K562 (cell line): ENCODE results near the gene PUM1. TPM values are rescaled to one million over a fixed set of nuclear protein-coding genes. Genes with fewer than 3 reads are reported as not detected.

Experiments used
- ATAC-seq: fragments of 200-7000 bp; cut with Tn5 transposase; 3 replicates; pipeline ENCODE4 v1.9.1; 2020; ENCODE audit warnings: moderate library complexity
- BruUV-seq: library from RNA; stranded (reverse); fragments of 400-500 nt; replicated peaks from 2 replicates; lab custom pipeline; 2021; lab: Mats Ljungman, UMichigan
- CTCF ChIA-PET: fragments of 300-600 bp; formaldehyde crosslinking; extraction: SDS; loops from one replicate; lab custom pipeline; 2021; ENCODE audit warnings: low intra/inter-chr PET ratio; lab: Yijun Ruan, JAX
- POLR2A ChIA-PET: fragments of 300-600, 350-650 bp; sonication (Branson Sonifier 250); formaldehyde crosslinking; extraction: SDS; loops from one replicate; lab custom pipeline; 2021; ENCODE audit warnings: antibody characterized with exemption, inconsistent platforms; lab: Yijun Ruan, JAX
- DNase-seq, 4 experiments: peaks; one replicate each; pipeline versions ENCODE4 v3.0.0 to v3.0.0-alpha.2; 2011 to 2018; ENCODE audit warnings: low spot score in 3 of 4, mixed read lengths in 3 of 4; ENCODE audit errors: extremely low read depth in 1 of 4
- FAIRE-seq: peaks from 2 replicates; lab custom pipeline; 2011; peaks lifted over from hg19 to GRCh38; lab: Jason Lieb, UNC
- H2AFZ ChIP-seq: 2 replicates; pipeline ENCODE4 v1.6.0; 2011; ENCODE audit warnings: low read depth, low read length, control low read depth, inconsistent platforms
- H3K27ac ChIP-seq: fragments of 200-600 bp; 3 replicates; pipeline ENCODE4 v1.8.0; 2011; ENCODE audit warnings: low read depth, mild to moderate bottlenecking, control low read depth, inconsistent platforms, low read length, moderate library complexity, mixed read lengths; ENCODE audit errors: extremely low read depth
- H3K27me3 ChIP-seq, 2 experiments: fragments of 300-600 bp in 1 of 2; 2 replicates in 1 of 2; 3 replicates in 1 of 2; pipeline versions ENCODE4 v1.6.0 to v1.8.0; 2011; ENCODE audit warnings: inconsistent platforms in 2 of 2, low read length in 2 of 2, mild to moderate bottlenecking in 1 of 2, mixed read lengths in 1 of 2, moderate library complexity in 1 of 2; ENCODE audit not compliant: control insufficient read depth in 2 of 2, insufficient read depth in 2 of 2
- H3K36me3 ChIP-seq: fragments of 300-600 bp; 3 replicates; pipeline ENCODE4 v1.8.0; 2011; ENCODE audit warnings: mild to moderate bottlenecking, low read length, inconsistent platforms; ENCODE audit not compliant: control insufficient read depth, insufficient read depth
- H3K4me1 ChIP-seq, 2 experiments: fragments of 200-600 bp in 1 of 2; replicated peaks in 1 of 2; 2 replicates in 1 of 2; 3 replicates in 1 of 2; pipeline versions ENCODE4 v1.5.1 to v1.8.0; 2011; ENCODE audit warnings: inconsistent platforms in 2 of 2, low read length in 2 of 2, mild to moderate bottlenecking in 1 of 2, mixed read lengths in 1 of 2, moderate library complexity in 1 of 2; ENCODE audit not compliant: control insufficient read depth in 2 of 2, insufficient read depth in 2 of 2
- H3K4me2 ChIP-seq: 2 replicates; pipeline ENCODE4 v1.6.1; 2011; ENCODE audit warnings: low read length, control low read depth, inconsistent platforms, mixed read lengths; ENCODE audit not compliant: insufficient read depth
- H3K4me3 ChIP-seq: fragments of 200-600 bp; sonication (generic), shearing (Covaris generic); 2 replicates; pipeline ENCODE4 v1.5.1; 2016; ENCODE audit warnings: control low read depth, inconsistent platforms
- H3K79me2 ChIP-seq: fragments of 200-600 bp; 3 replicates; pipeline ENCODE4 v1.8.0; 2011; ENCODE audit warnings: low read length, inconsistent platforms; ENCODE audit not compliant: control insufficient read depth, insufficient read depth
- H3K9ac ChIP-seq, 2 experiments: 2 replicates each; pipeline versions ENCODE4 v1.6.0 to v1.6.1; 2011; ENCODE audit warnings: low read depth in 2 of 2, low read length in 2 of 2, control low read depth in 1 of 2, inconsistent platforms in 1 of 2, mild to moderate bottlenecking in 1 of 2, mixed read lengths in 1 of 2; ENCODE audit not compliant: insufficient read depth in 1 of 2
- H3K9me1 ChIP-seq: one replicate; pipeline ENCODE4 v1.6.0; 2011; ENCODE audit warnings: inconsistent platforms, mild to moderate bottlenecking, low read length, moderate library complexity; ENCODE audit not compliant: control insufficient read depth, insufficient read depth
- H3K9me3 ChIP-seq: replicated peaks from 2 replicates; pipeline ENCODE4 v1.5.1; 2011; ENCODE audit warnings: low read depth, low read length, inconsistent platforms; ENCODE audit not compliant: control insufficient read depth, insufficient read depth
- H4K20me1 ChIP-seq: replicated peaks from 2 replicates; pipeline ENCODE4 v1.6.1; 2011; ENCODE audit warnings: low read length, inconsistent platforms, mixed read lengths; ENCODE audit not compliant: control insufficient read depth, insufficient read depth
- FOXJ2 ChIP-seq: fragments of 200-800 bp; sonication (Bioruptor generic); IDR thresholded peaks from 2 replicates; pipeline ENCODE4 v1.6.1; 2016; ENCODE audit warnings: missing genetic modification characterization, missing compliant biosample characterization
- FOXM1 ChIP-seq, 2 experiments: fragments of 450-650 bp in 1 of 2; sonication (generic) in 1 of 2; formaldehyde crosslinking in 1 of 2; IDR thresholded peaks; 2 replicates each; pipeline versions ENCODE4 v1.6.1 to v1.9.0; 2017 to 2022; ENCODE audit warnings: low read depth in 2 of 2, mild to moderate bottlenecking in 2 of 2, missing genetic modification reagents in 1 of 2, moderate library complexity in 1 of 2
- FOXP1 ChIP-seq: sonication (generic); formaldehyde crosslinking; IDR thresholded peaks from 2 replicates; pipeline ENCODE4 v1.8.0; 2022; ENCODE audit warnings: mild to moderate bottlenecking, missing genetic modification reagents
- HIVEP1 ChIP-seq: fragments of 250-450 bp; sonication (Bioruptor Pico); IDR thresholded peaks from 2 replicates; pipeline ENCODE4 v1.4.0; 2020; ENCODE audit warnings: mild to moderate bottlenecking
- NEUROD1 ChIP-seq: fragments of 150-350 bp; IDR thresholded peaks from 2 replicates; pipeline ENCODE4 v1.6.1; 2014; ENCODE audit warnings: borderline replicate concordance, low read length, low read depth; ENCODE audit not compliant: partially characterized antibody
- TEAD2 ChIP-seq: fragments of 450-650 bp; IDR thresholded peaks from 2 replicates; pipeline ENCODE4 v1.6.1; 2016; ENCODE audit warnings: missing genetic modification characterization, control low read depth, missing compliant biosample characterization
- ZC3H8 ChIP-seq: fragments of 450-650 bp; IDR thresholded peaks from 2 replicates; pipeline ENCODE4 v1.6.1; 2017
- ZKSCAN3 ChIP-seq: fragments of 250-450 bp; sonication (Bioruptor Pico); IDR thresholded peaks from 2 replicates; pipeline ENCODE4 v1.4.0; 2020
- ZNF23 ChIP-seq: fragments of 250-450 bp; sonication (Bioruptor Pico); IDR thresholded peaks from 2 replicates; pipeline ENCODE4 v1.4.0; 2020; ENCODE audit warnings: mild to moderate bottlenecking
- WGBS: fragments of 100-300 bp; shearing (Covaris generic); methylation state at CpG from one replicate; pipeline ENCODE4 v1.1.6; 2016; ENCODE audit warnings: low coverage, mixed read lengths; ENCODE audit not compliant: insufficient coverage; ENCODE audit errors: missing lambda C conversion rate; 5-methylcytosine and 5-hydroxymethylcytosine counted together
- in situ Hi-C: fragments of 300-500 bp; cut with MboI; formaldehyde crosslinking; loops from 4 replicates; pipeline ENCODE4 v1.15.0; 2018; ENCODE audit warnings: inconsistent platforms, mixed read lengths
- intact Hi-C: fragments of 100-400 bp; cut with micrococcal nuclease; formaldehyde crosslinking; loops from 2 replicates; pipeline ENCODE4 v1.14.2; 2022
- polyA plus RNA-seq, 8 experiments: library from polyadenylated mRNA; depleted of rRNA in 4 of 8; stranded (reverse) in 5 of 8; unstranded in 3 of 8; fragments of >200 nt; fragmentation: Nextera tagmentation in 2 of 8; fragmentation: Illumina TruSeq in 1 of 8; extraction: Ambion mirVana in 2 of 8; extraction: Trizol in 1 of 8; gene quantifications; 2 replicates each; pipeline versions ENCODE4 v1.2.1 to v1.2.3, GENCODE V29; 2011 to 2014; ENCODE audit warnings: inconsistent platforms in 1 of 8, missing spikeins in 1 of 8
- total RNA-seq, 7 experiments: library from RNA; depleted of rRNA in 6 of 7; stranded (reverse); fragments of >200 nt in 6 of 7; fragmentation: Illumina TruSeq in 2 of 7; extraction: Trizol in 2 of 7; gene quantifications; 2 replicates each; pipeline versions ENCODE4 v1.2.1 to v1.2.3, GENCODE V29; 2011 to 2021; ENCODE audit warnings: low replicate concordance in 1 of 7
- TF ChIP-seq, protein P1 (sequence below): fragments of 450-650 bp; formaldehyde crosslinking; IDR thresholded peaks from 2 replicates; pipeline ENCODE4 v1.4.0; 2020; ENCODE audit warnings: mild to moderate bottlenecking, moderate library complexity
- TF ChIP-seq, protein P2 (sequence below): fragments of 450-650 bp; IDR thresholded peaks from 2 replicates; pipeline ENCODE4 v1.6.1; 2016; ENCODE audit warnings: mild to moderate bottlenecking
- TF ChIP-seq, protein P3 (sequence below): sonication (generic); formaldehyde crosslinking; IDR thresholded peaks from 2 replicates; pipeline ENCODE4 v1.8.0; 2022; ENCODE audit warnings: mild to moderate bottlenecking, missing genetic modification reagents

The PUM1 gene
- total and polyA plus RNA-seq, 9 of the 15 experiments (the other 6 are each of a cell fraction or from before 2014, with no cell fraction given), result 37.7 to 104 (median 55.7) TPM

DNA sequence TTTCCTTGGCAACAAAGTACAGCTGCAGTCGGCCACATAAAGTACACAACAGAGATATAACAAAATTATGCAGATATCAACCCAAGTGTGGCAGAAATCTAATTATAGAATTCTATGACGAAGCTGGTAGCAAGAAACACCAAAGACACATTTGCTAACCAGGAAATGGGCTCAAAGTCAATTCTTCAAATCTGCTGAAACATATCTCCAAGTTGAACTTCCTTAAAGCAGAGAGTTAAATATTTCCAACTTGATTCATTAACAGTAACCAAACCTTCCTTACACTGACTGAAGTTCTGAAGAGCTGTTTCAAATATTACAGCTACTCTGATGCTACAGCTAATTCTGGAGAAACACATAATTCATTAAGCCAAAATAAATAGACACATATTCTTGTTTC lies 89.4 kb downstream of the PUM1 start:
- no peak for ATAC-seq
- Histone ChIP-seq H3K9me3 (no peaks in the 10 kb centered on the region), H3K27ac (no peak overlapping the region), H2AFZ (no peak overlapping the region), H3K4me1 (no peaks in the 10 kb centered on the region), H3K9me1 (peaks cover 3% of the 10 kb centered on the region), H3K9ac (no peak overlapping the region)
- POLR2A ChIA-PET, result interaction anchor here (0.7 to 1.8 kb wide), 2 partner anchors 8 to 10 kb away, joined by 4 to 6 read pairs; no protein-coding TSS in a partner anchor
- BruUV-seq, result no TSS peak
- 93% methylated on average over 2 of the region's 2 CpGs for WGBS
- FAIRE-seq, result no peak
- intact Hi-C loops, result loop anchor here (10.0 kb wide), 1 partner anchor 179 kb away; no protein-coding TSS in a partner anchor
- CTCF ChIA-PET, result no interaction called here
- TF ChIP-seq FOXM1 (IDR thresholded peaks at IDR 0.05; ENCODE audit: low read depth) (no peak), FOXM1 (CRISPR knock-in tag; IDR thresholded peaks at IDR 0.05; ENCODE audit: low read depth) (no peak), ZNF23 (CRISPR knock-in tag) (no peak), ZC3H8 (no peak), ZKSCAN3 (CRISPR knock-in tag) (no peak), NEUROD1 (no peak), HIVEP1 (no peak)
- TF ChIP-seq, all 486 proteins: peak for 0
- no peak overlapping the region for H3K4me3 ChIP-seq
- peaks cover 57% of the 10 kb centered on the region for H3K79me2 ChIP-seq
- H4K20me1 ChIP-seq, result no peaks in the 10 kb centered on the region; the same call in 1 of the 2 replicates
- no peak overlapping the region for H3K4me2 ChIP-seq
- peaks cover 89% of the 10 kb centered on the region for H3K36me3 ChIP-seq
- in situ Hi-C loops, result no loop called here
- H3K27me3 ChIP-seq, result no peaks in the 10 kb centered on the region
- no peak for DNase-seq

DNA sequence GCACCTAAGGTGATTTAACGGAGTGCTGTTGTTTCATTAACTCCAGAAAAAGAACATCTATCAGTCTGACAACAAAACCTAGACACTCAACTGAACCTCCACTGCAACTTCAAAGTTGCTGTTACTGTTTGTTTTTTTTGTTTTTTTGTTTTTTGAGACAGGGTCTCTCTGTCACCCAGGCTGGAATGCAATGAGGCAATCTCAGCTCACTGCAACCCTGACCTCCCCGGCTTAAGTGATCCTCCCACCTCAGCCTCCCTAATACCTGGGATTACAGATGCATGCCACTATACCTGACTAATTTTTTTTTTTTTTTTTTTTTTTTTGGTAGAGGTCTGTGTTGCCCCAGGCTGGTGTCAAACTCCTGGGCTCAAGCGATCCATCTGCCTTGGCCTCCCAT lies 90.3 kb downstream of the PUM1 start:
- no peak overlapping the region for H3K27ac ChIP-seq
- WGBS, result 100% methylated on average over 2 of the region's 3 CpGs
- TF ChIP-seq, protein P1, sequence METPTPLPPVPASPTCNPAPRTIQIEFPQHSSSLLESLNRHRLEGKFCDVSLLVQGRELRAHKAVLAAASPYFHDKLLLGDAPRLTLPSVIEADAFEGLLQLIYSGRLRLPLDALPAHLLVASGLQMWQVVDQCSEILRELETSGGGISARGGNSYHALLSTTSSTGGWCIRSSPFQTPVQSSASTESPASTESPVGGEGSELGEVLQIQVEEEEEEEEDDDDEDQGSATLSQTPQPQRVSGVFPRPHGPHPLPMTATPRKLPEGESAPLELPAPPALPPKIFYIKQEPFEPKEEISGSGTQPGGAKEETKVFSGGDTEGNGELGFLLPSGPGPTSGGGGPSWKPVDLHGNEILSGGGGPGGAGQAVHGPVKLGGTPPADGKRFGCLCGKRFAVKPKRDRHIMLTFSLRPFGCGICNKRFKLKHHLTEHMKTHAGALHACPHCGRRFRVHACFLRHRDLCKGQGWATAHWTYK, result no peak
- TF ChIP-seq, protein P2, sequence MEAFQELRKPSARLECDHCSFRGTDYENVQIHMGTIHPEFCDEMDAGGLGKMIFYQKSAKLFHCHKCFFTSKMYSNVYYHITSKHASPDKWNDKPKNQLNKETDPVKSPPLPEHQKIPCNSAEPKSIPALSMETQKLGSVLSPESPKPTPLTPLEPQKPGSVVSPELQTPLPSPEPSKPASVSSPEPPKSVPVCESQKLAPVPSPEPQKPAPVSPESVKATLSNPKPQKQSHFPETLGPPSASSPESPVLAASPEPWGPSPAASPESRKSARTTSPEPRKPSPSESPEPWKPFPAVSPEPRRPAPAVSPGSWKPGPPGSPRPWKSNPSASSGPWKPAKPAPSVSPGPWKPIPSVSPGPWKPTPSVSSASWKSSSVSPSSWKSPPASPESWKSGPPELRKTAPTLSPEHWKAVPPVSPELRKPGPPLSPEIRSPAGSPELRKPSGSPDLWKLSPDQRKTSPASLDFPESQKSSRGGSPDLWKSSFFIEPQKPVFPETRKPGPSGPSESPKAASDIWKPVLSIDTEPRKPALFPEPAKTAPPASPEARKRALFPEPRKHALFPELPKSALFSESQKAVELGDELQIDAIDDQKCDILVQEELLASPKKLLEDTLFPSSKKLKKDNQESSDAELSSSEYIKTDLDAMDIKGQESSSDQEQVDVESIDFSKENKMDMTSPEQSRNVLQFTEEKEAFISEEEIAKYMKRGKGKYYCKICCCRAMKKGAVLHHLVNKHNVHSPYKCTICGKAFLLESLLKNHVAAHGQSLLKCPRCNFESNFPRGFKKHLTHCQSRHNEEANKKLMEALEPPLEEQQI, result no peak
- no peak for TF ChIP-seq TEAD2 (tag)
- TF ChIP-seq, protein P3, sequence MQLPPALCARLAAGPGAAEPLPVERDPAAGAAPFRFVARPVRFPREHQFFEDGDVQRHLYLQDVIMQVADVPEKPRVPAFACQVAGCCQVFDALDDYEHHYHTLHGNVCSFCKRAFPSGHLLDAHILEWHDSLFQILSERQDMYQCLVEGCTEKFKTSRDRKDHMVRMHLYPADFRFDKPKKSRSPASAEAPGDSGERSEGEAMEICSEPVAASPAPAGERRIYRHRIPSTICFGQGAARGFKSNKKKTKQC, result no peak
- TF ChIP-seq FOXP1 (CRISPR knock-in tag), result no peak
- TF ChIP-seq FOXJ2 (tag), result no peak

More for the DNA sequence above, 90.3 kb downstream of the PUM1 start:
- in situ Hi-C loops, result no loop called here
- Histone ChIP-seq H3K4me3 (no peak overlapping the region), H2AFZ (no peak overlapping the region), H3K9me1 (peaks cover 3% of the 10 kb centered on the region), H3K9me3 (no peaks in the 10 kb centered on the region), H3K9ac (no peak overlapping the region), H4K20me1 (no peaks in the 10 kb centered on the region; the same call in 1 of the 2 replicates), H3K4me2 (no peak overlapping the region), H3K27me3 (no peaks in the 10 kb centered on the region), H3K36me3 (peaks cover 89% of the 10 kb centered on the region), H3K79me2 (peaks cover 59% of the 10 kb centered on the region), H3K4me1 (no peaks in the 10 kb centered on the region)
- ChIA-PET POLR2A (interaction anchor here (1.0 to 2.1 kb wide), 3 partner anchors 9 to 15 kb away, joined by 4 to 8 read pairs (median 6); no protein-coding TSS in a partner anchor), CTCF (no interaction called here)
- ATAC-seq, result no peak
- no peak for DNase-seq
- BruUV-seq, result no TSS peak
- intact Hi-C loops, result loop anchor here (10.0 kb wide), 1 partner anchor 180 kb away; no protein-coding TSS in a partner anchor
- no peak for FAIRE-seq
